BE2C (cell line): ENCODE data around the gene TRAP1.

Experiments
- DNase-seq: peaks from one replicate; pipeline ENCODE4 v3.0.0-alpha.2; 2020
- H3K27me3 ChIP-seq: fragments of 250-450 bp; sonication (Bioruptor Pico); 2 replicates; pipeline ENCODE4 v1.5.1; 2020; ENCODE audit warnings: mild to moderate bottlenecking
- H3K36me3 ChIP-seq: fragments of 250-450 bp; sonication (Bioruptor Pico); 2 replicates; pipeline ENCODE4 v1.5.1; 2020; ENCODE audit warnings: mild to moderate bottlenecking
- H3K4me1 ChIP-seq: fragments of 250-450 bp; sonication (Bioruptor Pico); 2 replicates; pipeline ENCODE4 v1.5.1; 2020
- H3K4me3 ChIP-seq: 2 replicates; pipeline ENCODE4 v1.5.1; 2011; ENCODE audit warnings: low read depth, low read length
- H3K9me3 ChIP-seq: fragments of 250-450 bp; sonication (Bioruptor Pico); 2 replicates; pipeline ENCODE4 v1.5.1; 2020
- TF ChIP-seq, protein P1 (sequence below): IDR thresholded peaks from 2 replicates; pipeline ENCODE4 v1.5.1; 2012; ENCODE audit warnings: mild to moderate bottlenecking, low read depth, low read length

The TRAP1 gene

DNA sequence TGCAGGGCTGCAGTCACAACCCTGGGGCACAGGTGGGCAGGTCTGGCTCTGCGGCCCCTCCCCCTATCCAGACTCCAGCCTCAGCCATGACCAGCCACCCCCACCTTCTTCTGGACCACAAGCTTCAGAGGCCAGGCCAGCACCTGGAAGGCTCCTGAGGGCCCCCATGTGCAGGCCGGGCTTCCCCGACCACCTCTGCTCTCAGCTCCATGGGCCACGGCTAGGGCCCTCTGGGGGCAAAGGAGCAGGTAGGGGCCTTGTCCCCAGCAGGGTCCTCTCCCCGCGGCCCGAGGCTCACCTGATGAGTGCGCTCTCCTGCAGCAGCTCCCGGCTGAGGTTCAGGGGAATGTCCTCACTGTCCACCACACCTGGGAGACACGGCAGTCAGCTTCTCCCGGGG lies 45.9 kb downstream of the TRAP1 start:
- H3K9me3 ChIP-seq: no peaks in the 10 kb centered on the region
- H3K36me3 ChIP-seq: peaks cover 90% of the 10 kb centered on the region
- no peaks in the 10 kb centered on the region for H3K4me1 ChIP-seq
- TF ChIP-seq, protein P1, sequence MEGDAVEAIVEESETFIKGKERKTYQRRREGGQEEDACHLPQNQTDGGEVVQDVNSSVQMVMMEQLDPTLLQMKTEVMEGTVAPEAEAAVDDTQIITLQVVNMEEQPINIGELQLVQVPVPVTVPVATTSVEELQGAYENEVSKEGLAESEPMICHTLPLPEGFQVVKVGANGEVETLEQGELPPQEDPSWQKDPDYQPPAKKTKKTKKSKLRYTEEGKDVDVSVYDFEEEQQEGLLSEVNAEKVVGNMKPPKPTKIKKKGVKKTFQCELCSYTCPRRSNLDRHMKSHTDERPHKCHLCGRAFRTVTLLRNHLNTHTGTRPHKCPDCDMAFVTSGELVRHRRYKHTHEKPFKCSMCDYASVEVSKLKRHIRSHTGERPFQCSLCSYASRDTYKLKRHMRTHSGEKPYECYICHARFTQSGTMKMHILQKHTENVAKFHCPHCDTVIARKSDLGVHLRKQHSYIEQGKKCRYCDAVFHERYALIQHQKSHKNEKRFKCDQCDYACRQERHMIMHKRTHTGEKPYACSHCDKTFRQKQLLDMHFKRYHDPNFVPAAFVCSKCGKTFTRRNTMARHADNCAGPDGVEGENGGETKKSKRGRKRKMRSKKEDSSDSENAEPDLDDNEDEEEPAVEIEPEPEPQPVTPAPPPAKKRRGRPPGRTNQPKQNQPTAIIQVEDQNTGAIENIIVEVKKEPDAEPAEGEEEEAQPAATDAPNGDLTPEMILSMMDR: no peak
- no peak overlapping the region for H3K4me3 ChIP-seq
- H3K27me3 ChIP-seq: no peaks in the 10 kb centered on the region
- DNase-seq: no peak

DNA sequence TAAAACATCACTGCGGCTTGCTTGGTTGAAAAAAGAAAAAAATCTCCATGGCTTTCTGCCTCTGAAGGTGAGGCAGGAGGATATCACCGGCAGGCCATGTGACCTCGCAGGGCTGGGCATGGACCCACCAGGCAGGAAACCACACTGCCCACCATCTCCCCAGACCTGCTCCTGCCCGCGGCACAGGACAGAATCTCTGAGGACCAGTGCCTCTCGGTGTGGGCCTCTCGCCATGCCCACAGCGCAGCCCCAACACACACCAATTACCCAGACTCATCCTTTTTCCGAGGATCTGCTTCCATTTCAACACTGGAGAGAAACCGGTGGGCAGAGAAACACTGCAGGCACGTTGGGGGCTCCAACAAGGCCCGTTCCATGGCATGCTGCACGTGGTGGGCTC lies 46.6 kb downstream of the TRAP1 start:
- Histone ChIP-seq H3K36me3 (peaks cover 91% of the 10 kb centered on the region), H3K4me1 (no peaks in the 10 kb centered on the region), H3K9me3 (no peaks in the 10 kb centered on the region), H3K4me3 (no peak overlapping the region), H3K27me3 (no peaks in the 10 kb centered on the region)
- TF ChIP-seq, protein P1: no peak
- DNase-seq: no peak

DNA sequence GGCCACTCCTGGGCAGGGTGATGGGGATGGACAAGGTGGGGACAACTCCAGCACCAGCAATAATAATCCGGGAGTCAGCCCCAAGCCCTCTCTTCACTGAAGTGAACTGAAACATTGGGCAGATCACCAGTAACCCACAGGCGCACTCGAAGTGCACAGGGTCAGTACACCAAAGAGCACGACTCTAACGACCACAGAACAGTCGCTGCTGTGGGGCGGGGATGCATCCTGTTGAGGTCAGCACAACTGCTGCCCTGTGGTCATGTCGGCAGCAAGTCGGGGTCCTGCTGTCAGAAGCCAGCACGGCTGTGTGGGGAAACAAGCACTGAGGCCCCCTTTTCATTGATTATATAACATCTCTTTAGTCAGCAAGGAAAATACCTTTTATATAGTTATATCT lies 48.2 kb downstream of the TRAP1 start:
- no peaks in the 10 kb centered on the region for H3K27me3 ChIP-seq
- DNase-seq: no peak
- no peaks in the 10 kb centered on the region for H3K4me1 ChIP-seq
- TF ChIP-seq, protein P1: no peak
- H3K4me3 ChIP-seq: no peak overlapping the region
- peaks cover 91% of the 10 kb centered on the region for H3K36me3 ChIP-seq
- no peaks in the 10 kb centered on the region for H3K9me3 ChIP-seq

DNA sequence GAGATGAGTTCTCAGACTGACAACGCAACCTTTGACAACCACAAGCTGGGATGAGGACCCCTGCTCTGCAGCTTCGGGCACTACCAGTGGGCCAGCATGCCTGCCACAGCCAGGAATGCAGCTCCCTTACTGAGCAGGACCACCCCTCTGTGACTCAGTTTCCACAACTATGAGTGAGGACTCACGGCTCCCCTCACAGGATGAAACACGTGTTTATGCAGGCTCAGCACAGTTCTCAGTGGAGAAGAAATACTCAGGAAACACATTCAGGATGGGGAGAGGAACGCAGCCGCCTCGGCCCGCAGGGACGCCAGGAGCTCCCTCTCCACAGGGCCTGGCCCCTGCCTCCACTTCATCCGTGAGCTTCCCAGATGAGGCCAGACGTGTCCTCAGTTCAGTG lies 48.7 kb downstream of the TRAP1 start:
- DNase-seq: no peak
- H3K4me1 ChIP-seq: no peaks in the 10 kb centered on the region
- TF ChIP-seq, protein P1: no peak
- H3K4me3 ChIP-seq: no peak overlapping the region
- no peaks in the 10 kb centered on the region for H3K9me3 ChIP-seq
- peaks cover 91% of the 10 kb centered on the region for H3K36me3 ChIP-seq
- H3K27me3 ChIP-seq: no peaks in the 10 kb centered on the region

DNA sequence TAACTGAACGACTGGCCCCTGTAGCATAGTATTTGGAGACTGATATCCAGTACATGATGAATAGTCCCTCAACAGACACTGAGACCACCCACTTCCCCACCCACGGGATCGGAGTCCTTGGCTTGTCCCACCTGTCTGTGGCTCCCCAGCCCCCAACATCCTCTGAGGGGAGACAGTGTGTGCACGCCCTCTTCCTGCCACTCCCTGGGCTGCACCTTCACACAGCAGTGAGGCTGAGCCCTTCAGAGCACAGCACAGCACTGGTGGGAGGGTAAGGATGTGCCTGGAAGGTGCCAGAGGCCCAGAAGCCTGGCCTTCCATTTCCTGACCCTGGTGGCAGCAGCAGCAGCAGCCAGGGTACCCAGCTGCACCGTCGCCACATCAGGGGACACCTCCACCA lies 51.8 kb downstream of the TRAP1 start:
- TF ChIP-seq, protein P1: no peak
- peaks cover 90% of the 10 kb centered on the region for H3K36me3 ChIP-seq
- no peak for DNase-seq
- no peaks in the 10 kb centered on the region for H3K9me3 ChIP-seq
- H3K4me1 ChIP-seq: no peaks in the 10 kb centered on the region
- H3K4me3 ChIP-seq: no peak overlapping the region
- no peaks in the 10 kb centered on the region for H3K27me3 ChIP-seq

DNA sequence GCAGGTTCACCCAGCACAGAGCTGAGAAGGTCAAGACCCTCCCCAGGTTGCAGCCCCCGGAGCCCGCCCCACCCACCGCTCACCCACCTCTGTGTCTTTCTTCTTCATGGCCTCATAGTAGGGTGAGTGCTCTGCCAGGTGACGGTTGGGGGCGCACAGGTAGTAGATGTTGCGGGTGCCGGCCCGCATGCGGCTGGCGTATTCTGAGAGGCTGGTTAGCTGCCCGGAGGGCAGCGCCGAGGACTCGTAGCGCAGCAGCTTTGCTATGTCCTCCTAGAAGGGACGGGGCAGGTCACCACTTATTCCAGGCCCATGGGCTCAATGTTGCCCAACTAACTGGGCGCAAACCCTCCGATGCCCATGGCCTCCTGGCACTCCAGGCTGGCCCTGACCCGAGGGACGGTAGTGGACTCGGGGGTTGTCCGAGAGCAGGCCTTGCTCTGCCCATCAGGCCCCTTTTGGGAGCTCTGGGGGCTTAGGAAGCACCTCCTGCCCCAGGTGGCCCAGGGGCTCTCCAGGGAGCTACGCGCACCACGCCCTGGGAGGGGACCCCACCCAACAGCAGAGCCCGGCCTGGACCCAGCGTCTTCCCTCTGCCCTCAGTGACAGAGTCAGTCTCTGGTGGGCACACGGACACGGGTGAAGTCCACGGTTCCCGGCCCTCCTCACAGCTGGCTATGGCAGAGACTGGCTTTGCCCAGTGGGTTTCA lies 53.0 kb downstream of the TRAP1 start:
- H3K9me3 ChIP-seq: no peaks in the 10 kb centered on the region
- TF ChIP-seq, protein P1: no peak
- DNase-seq: no peak
- no peaks in the 10 kb centered on the region for H3K4me1 ChIP-seq
- H3K4me3 ChIP-seq: no peak overlapping the region
- no peaks in the 10 kb centered on the region for H3K27me3 ChIP-seq
- peaks cover 92% of the 10 kb centered on the region for H3K36me3 ChIP-seq
